OCI-LY1 (cell line): ENCODE measurements around the gene REXO1.

Experiments
- CTCF ChIP-seq: fragments of 200-600 bp; sonication (generic), shearing (Covaris generic); IDR thresholded peaks from 2 replicates; pipeline ENCODE4 v1.5.1; 2017; ENCODE audit warnings: mild to moderate bottlenecking, antibody characterized with exemption, low read length, moderate library complexity, mixed read lengths
- EZH2 ChIP-seq: fragments of 200-600 bp; sonication (generic), shearing (Covaris generic); IDR thresholded peaks from 2 replicates; pipeline ENCODE4 v1.8.0; 2017; ENCODE audit warnings: borderline replicate concordance, mixed run types, mild to moderate bottlenecking, antibody characterized with exemption, low read length, moderate library complexity, mixed read lengths

GRCh38 chr19:1860821-1861598 lies 12.7 kb upstream of the REXO1 start:
- TF ChIP-seq CTCF (no peak), EZH2 (no peak)
